Measurements from ENCODE around the gene GLRB. TPM values are rescaled to one million over a fixed set of nuclear protein-coding genes. Genes with fewer than 3 reads are reported as not detected.
A peak's percentile ranks its signal among the peaks of the same experiment; 100 is the strongest.

GLRB gene
- total RNA-seq, 1 donor from 2014 or later = 2.7 TPM

- intact Hi-C loops (cut with DNase I) = loop anchor here (5.0 kb wide), 1 partner anchor 756 kb away; no protein-coding TSS in a partner anchor
- ATAC-seq (peak; percentile 27), DNase-seq (ENCODE audit: low spot score) (no peak)
Observed at GRCh38 chr4:157221426-157221894, 145.5 kb downstream of the GLRB start.

Other genes starting within 250 kb of the GLRB start
- gene PDGFC, start 104.4 kb upstream of the GLRB start, total RNA-seq = 12.0 TPM
- gene GRIA2, start 144.6 kb downstream of the GLRB start, total RNA-seq = 16.6 TPM